NCI-H1092 (cell line): ENCODE results near the gene GNAL.
"Not testable (repeated sequence)": the region's sequence is repeated elsewhere in the genome, so short reads cannot be mapped to it uniquely, and the experiment has no call there.

Experiments
- DNase-seq: peaks from one replicate; lab custom pipeline; 2025; lab: John Stamatoyannopoulos, UW

GNAL gene

GRCh38 chr18:11850821-11851145 is 161.7 kb downstream of the GNAL start:
- no peak for DNase-seq

GRCh38 chr18:11851146-11851805 is 162.2 kb downstream of the GNAL start, which contains the start of gene CHMP1B:
CHMP1B (plus strand) TSS chr18:11851413; CDS start chr18:11851512, 99 bp downstream.
- DNase-seq = peak; percentile 85

DNA sequence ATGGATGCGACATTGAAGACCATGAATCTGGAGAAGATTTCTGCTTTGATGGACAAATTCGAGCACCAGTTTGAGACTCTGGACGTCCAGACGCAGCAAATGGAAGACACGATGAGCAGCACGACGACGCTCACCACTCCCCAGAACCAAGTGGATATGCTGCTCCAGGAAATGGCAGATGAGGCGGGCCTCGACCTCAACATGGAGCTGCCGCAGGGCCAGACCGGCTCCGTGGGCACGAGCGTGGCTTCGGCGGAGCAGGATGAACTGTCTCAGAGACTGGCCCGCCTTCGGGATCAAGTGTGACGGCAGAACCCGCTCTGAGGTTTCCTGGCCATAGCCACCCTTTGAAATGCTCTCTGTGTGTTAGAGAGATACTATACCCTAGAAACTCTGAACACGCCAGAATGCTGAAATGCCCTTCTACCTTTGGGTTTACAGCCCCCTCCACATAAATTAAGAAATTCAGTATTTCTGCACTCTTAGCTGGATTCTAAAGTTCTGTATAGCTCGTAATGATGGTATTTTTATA is 162.8 kb downstream of the GNAL start:
- no peak for DNase-seq

GRCh38 chr18:11854554-11854953 is 165.5 kb downstream of the GNAL start:
- not testable (repeated sequence) for DNase-seq

- DNase-seq = no peak
Observed at GRCh38 chr18:11857177-11857887, 168.3 kb downstream of the GNAL start.

- no peak for DNase-seq
Observed at GRCh38 chr18:11859282-11859830, 170.3 kb downstream of the GNAL start.

DNA sequence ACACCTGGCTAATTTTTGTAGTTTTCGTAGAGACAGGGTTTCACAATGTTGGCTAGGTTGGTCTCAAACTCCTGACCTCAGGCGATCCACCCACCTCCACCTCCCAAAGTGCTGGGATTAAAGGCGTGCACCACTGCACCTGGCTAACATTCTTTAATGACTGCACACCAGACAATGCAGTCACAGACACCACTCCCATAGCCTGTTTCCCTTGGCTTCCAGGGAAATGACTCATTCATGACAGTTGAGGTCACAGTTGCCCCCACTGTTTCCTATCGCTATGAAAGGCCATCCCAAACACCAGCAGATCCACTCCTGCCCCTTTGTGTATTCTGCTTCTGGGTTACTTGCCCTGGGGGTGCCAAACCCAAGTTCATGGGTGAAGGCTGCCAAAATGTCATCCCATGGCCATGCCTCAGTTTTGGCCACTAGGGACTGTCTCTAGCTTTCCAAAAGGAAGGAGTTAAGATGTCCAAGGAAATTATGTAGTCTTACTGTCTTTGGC is 170.9 kb downstream of the GNAL start:
- DNase-seq = no peak

- DNase-seq = no peak
Observed at GRCh38 chr18:11860594-11861450, 171.8 kb downstream of the GNAL start.

GRCh38 chr18:11861583-11862288 is 172.7 kb downstream of the GNAL start:
- no peak for DNase-seq

- no peak for DNase-seq
Observed at GRCh38 chr18:11862468-11863137, 173.5 kb downstream of the GNAL start.

- DNase-seq = no peak
Observed at GRCh38 chr18:11864471-11864870, 175.4 kb downstream of the GNAL start.

GRCh38 chr18:11865071-11865470 is 176.0 kb downstream of the GNAL start:
- no peak for DNase-seq

- no peak for DNase-seq
Observed at GRCh38 chr18:11866329-11866728, 177.3 kb downstream of the GNAL start.

- no peak for DNase-seq
Observed at GRCh38 chr18:11866764-11867163, 177.7 kb downstream of the GNAL start.

GRCh38 chr18:11868230-11868629 is 179.2 kb downstream of the GNAL start:
- DNase-seq = no peak

DNA sequence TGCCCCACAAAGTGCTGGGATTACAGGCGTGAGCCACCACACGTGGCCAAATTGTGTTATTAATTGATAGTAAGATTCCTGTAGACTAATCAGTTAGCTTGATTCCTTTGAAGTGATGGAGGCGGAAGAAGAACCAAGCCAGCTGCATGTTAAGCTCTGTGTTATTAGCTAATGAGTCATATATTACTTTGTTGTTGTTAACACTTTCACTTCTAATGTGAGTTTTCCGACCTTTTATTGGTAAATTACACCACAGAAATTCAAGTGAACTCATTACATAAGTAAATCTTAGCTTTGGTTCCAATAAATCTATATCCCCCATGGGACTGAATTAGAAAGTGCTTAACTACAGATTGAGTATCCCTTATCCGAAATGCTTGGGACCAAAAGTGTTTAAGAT is 182.4 kb downstream of the GNAL start:
- DNase-seq = no peak

DNA sequence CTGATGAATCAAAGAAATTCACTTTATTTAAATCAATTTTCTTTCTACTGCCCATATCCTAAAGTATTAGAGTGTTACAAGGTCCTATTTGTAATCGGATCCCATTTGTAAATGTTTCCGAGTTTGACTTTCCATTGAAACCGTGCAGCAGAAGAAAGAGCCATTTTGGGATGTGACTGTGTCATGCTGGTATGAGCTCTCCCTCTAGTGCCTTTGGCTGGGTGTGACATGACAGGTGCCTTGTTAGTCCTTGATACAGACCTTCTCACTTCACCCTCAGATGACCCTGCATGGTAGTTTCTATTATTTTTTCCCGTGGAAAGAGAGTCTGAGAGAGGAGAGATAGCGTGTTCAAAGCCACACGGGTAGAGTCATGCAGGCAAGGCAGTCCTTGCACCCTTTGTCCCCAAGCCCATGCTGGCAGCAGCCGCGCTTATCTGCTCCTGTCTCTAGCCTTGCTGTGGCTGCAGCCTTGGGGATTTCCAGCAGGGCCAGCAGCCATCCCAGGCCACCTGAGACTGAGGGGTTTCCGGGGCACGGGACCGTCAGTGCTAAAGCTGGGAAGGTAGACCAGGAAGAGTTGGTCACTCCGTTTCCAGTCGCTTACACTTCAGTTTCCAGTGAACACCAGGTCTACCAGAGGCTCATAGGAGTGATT is 183.5 kb downstream of the GNAL start:
- no peak for DNase-seq

- DNase-seq = no peak
Observed at GRCh38 chr18:11873670-11874340, 184.7 kb downstream of the GNAL start.

- DNase-seq = no peak
Observed at GRCh38 chr18:11874676-11875075, 185.6 kb downstream of the GNAL start.
